Smooth muscle cell of the coronary artery (primary cell): Measurements from ENCODE around the gene NAA25. TPM values are rescaled to one million over a fixed set of nuclear protein-coding genes. Genes with fewer than 3 reads are reported as not detected.

Experiments used
- total RNA-seq: library from RNA; depleted of rRNA; stranded (reverse); fragments of >200 nt; gene quantifications from 2 replicates; pipeline ENCODE4 v1.2.3, GENCODE V29; 2014; ENCODE audit warnings: low replicate concordance

The NAA25 gene
- total RNA-seq, result 6.1 and 14.5 TPM in 2 replicates

DNA sequence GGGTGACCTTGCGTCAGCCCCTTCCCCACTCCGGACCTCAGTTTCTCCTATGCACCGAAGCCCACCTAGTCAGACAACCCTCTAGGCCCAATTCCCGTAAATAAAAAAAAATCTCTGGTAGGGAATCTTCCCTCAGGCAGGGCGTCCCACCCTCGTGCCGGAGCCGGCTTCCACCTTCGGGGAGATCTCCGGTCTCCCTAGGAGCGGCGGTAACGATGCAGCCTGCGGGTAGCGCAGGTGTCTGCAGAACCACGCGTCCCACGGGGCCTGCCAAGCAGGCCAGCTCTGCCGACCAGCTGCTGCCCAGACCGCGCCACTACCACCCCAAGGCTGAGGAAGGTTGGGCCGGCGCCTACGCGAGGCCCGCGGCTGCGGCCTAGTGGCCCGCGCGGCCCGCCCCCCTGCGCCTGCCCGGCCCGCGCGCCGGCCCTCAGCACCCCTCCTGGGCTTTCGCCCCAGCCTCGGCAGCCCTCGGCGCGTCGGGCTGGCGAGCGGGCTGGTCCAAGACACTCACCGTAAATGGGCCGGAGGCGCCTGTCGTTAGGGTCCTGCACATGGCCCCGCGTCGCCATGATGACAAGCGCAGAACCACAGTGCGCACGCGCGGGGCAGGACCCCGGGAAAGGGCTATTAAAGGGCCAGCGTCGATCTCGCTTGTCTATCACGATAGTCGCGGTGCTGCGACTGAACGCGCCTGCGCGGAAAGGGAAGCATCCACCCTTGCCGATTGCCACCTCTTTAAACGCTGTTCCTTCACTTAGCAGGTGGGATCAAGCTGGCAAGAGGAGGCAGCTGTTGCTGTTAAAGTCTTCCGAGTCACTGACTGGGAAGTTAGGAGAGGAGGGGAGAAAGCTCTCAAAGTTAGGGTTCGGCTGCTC, at the start of gene NAA25:
TSS of gene NAA25 (minus strand) at position 582 of the 878 bp plus-strand sequence. CDS start at position 572, 10 bp downstream.

DNA sequence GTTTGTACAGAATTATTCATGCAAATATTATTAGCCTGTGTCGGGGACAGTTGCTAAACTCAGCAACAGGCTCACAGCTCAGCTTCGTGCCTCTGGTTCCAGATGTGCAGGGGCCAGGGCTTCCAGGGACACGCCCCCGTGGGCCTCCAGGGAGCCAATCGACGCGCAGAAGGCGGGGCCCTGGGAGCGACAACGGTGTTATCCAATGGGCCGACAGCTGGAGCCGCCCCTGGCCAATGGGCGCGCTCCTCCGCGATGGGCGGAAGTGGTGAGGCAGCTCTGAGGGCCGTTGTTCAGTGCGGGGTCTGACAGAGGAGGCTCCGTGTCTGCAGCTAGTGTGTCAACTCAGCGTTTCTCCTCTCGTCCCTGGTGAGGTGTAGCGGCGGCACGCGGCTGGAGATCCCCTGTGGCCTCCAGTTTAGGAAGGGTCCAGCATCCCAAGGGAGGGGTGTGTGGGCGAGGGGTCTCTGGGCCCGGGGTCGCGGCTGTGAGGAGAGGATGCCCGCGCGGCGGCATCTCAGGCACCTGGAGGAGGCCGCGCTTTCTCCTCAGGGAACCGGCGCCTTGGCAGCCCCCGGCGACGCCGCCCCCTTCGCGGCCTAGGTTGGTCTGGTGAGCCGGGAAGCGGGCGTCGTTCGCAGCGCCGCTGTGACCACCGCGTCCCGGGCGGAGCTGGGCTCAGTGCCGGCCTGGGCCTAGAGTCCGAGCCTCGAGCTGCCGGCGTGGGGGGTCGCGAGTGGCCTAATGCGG, 16.8 kb upstream of the NAA25 start, which contains the start of gene TRAFD1:
TSS of gene TRAFD1 (plus strand) at position 311 of the 750 bp plus-strand sequence. CDS start 4,963 bp downstream, outside the sequence.

GRCh38 chr12:112012775-112013600, 95.6 kb downstream of the NAA25 start, which contains the start of the genes ERP29 and TMEM116:
Gene ERP29 (plus strand): TSS chr12:112013426. CDS start chr12:112013466, 40 bp downstream.
Gene TMEM116 (minus strand): TSS chr12:112013165. CDS start chr12:112005270, 7,895 bp downstream.

Other genes with a start within 250 kb of the NAA25 start
- gene TMEM116, start 95.6 kb downstream of the NAA25 start, total RNA-seq, result 3.5 and 10.4 TPM in 2 replicates
- gene ERP29, start 95.4 kb downstream of the NAA25 start, total RNA-seq, result 80.3 and 155 TPM in 2 replicates
- gene TRAFD1, start 16.8 kb upstream of the NAA25 start, total RNA-seq, result 33.0 and 39.3 TPM in 2 replicates